Natural killer cell (primary cell): ENCODE data around the gene DRGX. TPM values are rescaled to one million over a fixed set of nuclear protein-coding genes. Genes with fewer than 3 reads are reported as not detected.

ENCODE experiments used
- ATAC-seq, 3 donors: fragments of 150-1000 bp in 2 of 3; fragments of 200-7000 bp in 1 of 3; cut with Tn5 transposase; 1 replicate in 1 of 3; 2 replicates in 2 of 3; pipeline ENCODE4 v1.10.0; 2021; ENCODE audit warnings: mild to moderate bottlenecking in 2 of 3, moderate library complexity in 2 of 3
- DNase-seq, 2 donors: peaks; one replicate each; pipeline versions ENCODE4 v3.0.0 to v3.0.0-alpha.2; 2013 to 2021; ENCODE audit warnings: mixed read lengths in 1 of 2
- H3K27ac ChIP-seq: one replicate; pipeline ENCODE4 v1.5.1; 2013; ENCODE audit warnings: mild to moderate bottlenecking, low read length
- H3K27me3 ChIP-seq: one replicate; pipeline ENCODE4 v1.6.1; 2013; ENCODE audit warnings: low read length; ENCODE audit not compliant: control insufficient read depth, insufficient read depth
- H3K36me3 ChIP-seq: one replicate; pipeline ENCODE4 v1.6.1; 2013; ENCODE audit warnings: low read length; ENCODE audit not compliant: control insufficient read depth, insufficient read depth
- H3K4me1 ChIP-seq: one replicate; pipeline ENCODE4 v1.6.1; 2013; ENCODE audit warnings: low read length; ENCODE audit not compliant: control insufficient read depth, insufficient read depth
- H3K4me3 ChIP-seq: one replicate; pipeline ENCODE4 v1.5.1; 2013; ENCODE audit warnings: low read length
- H3K9me3 ChIP-seq: one replicate; pipeline ENCODE4 v1.6.1; 2013; ENCODE audit warnings: low read length; ENCODE audit not compliant: control insufficient read depth, insufficient read depth
- H3K27ac Mint-ChIP-seq, 2 donors: one replicate each; pipeline ENCODE4 v1.8.0; 2022; ENCODE audit warnings: mild to moderate bottlenecking in 2 of 2, mixed read lengths in 2 of 2, moderate library complexity in 1 of 2
- H3K27me3 Mint-ChIP-seq, 2 donors: one replicate each; pipeline ENCODE4 v1.8.0; 2022; ENCODE audit warnings: low read depth in 2 of 2, mixed read lengths in 2 of 2
- H3K36me3 Mint-ChIP-seq: one replicate; pipeline ENCODE4 v1.8.0; 2022; ENCODE audit warnings: mixed read lengths
- H3K4me1 Mint-ChIP-seq, 2 donors: one replicate each; pipeline ENCODE4 v1.8.0; 2022; ENCODE audit warnings: mixed read lengths in 2 of 2
- H3K4me3 Mint-ChIP-seq: one replicate; pipeline ENCODE4 v1.8.0; 2022; ENCODE audit warnings: mild to moderate bottlenecking, moderate library complexity, mixed read lengths
- H3K9me3 Mint-ChIP-seq, 2 donors: one replicate each; pipeline ENCODE4 v1.8.0; 2022; ENCODE audit warnings: mixed read lengths in 2 of 2
- WGBS: methylation state at CpG from one replicate; pipeline ENCODE4 v1.1.7; 2013; ENCODE audit warnings: missing lambda C conversion rate; ENCODE audit not compliant: insufficient coverage; 5-methylcytosine and 5-hydroxymethylcytosine counted together
- intact Hi-C: fragments of 100-400 bp; cut with micrococcal nuclease; formaldehyde crosslinking; loops from one replicate; pipeline ENCODE4 v1.14.2; 2022
- total RNA-seq, 4 donors: library from RNA; stranded (reverse); fragments of 120-200 nt in 1 of 4; gene quantifications; one replicate each; pipeline versions ENCODE4 v1.2.3 to v1.2.4, GENCODE V29; 2013 to 2022
- TF ChIP-seq, protein P1 (sequence below): fragments of 200-600 bp; IDR thresholded peaks from one replicate; pipeline ENCODE4 v1.8.0; 2022; ENCODE audit warnings: antibody characterized with exemption

Gene DRGX
- total RNA-seq, 3 donors from 2014 or later (not counting 1 experiment from before 2014, with no cell fraction given): not detected

GRCh38 chr10:49398000-49398861, 2.3 kb upstream of the DRGX start:
- intact Hi-C loops: no loop called here
- no peaks in the 10 kb centered on the region for H3K36me3 Mint-ChIP-seq
- H3K4me3 Mint-ChIP-seq: peak overlapping the region; percentile 69
- Histone ChIP-seq H3K36me3 (no peaks in the 10 kb centered on the region), H3K27ac (no peak overlapping the region), H3K4me1 (peaks cover 24% of the 10 kb centered on the region), H3K4me3 (no peak overlapping the region), H3K27me3 (peaks cover 65% of the 10 kb centered on the region), H3K9me3 (peaks cover 6% of the 10 kb centered on the region)
- TF ChIP-seq, protein P1, sequence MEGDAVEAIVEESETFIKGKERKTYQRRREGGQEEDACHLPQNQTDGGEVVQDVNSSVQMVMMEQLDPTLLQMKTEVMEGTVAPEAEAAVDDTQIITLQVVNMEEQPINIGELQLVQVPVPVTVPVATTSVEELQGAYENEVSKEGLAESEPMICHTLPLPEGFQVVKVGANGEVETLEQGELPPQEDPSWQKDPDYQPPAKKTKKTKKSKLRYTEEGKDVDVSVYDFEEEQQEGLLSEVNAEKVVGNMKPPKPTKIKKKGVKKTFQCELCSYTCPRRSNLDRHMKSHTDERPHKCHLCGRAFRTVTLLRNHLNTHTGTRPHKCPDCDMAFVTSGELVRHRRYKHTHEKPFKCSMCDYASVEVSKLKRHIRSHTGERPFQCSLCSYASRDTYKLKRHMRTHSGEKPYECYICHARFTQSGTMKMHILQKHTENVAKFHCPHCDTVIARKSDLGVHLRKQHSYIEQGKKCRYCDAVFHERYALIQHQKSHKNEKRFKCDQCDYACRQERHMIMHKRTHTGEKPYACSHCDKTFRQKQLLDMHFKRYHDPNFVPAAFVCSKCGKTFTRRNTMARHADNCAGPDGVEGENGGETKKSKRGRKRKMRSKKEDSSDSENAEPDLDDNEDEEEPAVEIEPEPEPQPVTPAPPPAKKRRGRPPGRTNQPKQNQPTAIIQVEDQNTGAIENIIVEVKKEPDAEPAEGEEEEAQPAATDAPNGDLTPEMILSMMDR: no peak
- no peaks in the 10 kb centered on the region for H3K9me3 Mint-ChIP-seq
- DNase-seq (peak; percentile 64 to 68), ATAC-seq (peak; percentile 89 to 97 (median 96))
- H3K27me3 Mint-ChIP-seq: peaks cover 56 to 62% of the 10 kb centered on the region in 2 donors
- peaks cover 7 to 19% of the 10 kb centered on the region in 2 donors for H3K4me1 Mint-ChIP-seq
- 4% methylated on average over 70 of the region's 72 CpGs for WGBS
- H3K27ac Mint-ChIP-seq: no peak overlapping the region

DNA sequence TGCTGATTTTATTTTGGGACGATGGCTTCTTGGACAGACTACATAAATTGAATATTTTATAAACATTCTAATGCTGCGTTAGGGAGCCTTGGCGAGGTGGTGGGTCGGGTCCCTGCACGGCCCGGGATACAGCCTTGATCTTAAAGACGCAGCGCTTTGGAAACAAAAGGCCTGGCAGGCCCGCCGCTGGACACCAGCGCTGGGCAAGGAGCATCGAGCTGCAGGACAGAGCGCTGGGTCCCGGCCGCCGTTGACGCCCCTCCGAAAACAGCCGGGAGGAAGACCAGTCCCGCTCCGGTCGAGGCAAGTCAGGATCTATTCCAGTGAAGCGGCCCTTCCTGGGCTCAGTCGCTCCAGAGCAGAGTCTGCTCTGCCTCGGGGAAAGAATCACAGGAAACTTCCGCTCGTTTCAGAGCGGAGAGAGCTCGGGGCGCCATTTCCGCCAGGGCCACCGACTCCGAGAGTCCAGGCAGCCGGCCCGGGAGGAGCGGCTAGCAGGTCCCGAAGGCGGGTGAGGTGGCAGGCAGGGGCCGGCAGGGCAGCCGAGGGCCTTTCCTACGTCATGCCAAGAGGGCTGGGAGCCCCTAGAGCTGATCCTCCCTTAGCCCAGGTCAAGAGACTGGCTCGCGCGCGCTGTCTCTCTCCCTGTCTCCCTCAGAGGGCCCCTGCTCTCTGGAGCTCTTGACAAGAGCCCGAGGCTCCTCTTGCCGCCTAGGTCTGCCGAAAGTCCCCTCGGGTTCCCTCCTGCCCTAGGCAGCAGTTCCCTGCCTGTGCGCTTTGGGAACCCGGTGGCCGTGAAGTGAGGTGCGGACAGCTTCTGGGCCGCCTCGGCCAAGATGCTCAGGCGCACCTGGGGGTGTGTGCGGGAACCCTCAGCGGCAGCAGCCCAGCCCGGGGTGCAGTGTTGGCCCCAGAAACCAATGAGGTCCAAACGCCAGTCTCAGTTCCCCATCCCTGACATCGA, 1.4 kb upstream of the DRGX start:
- Histone ChIP-seq H3K36me3 (no peaks in the 10 kb centered on the region), H3K27me3 (peaks cover 67% of the 10 kb centered on the region), H3K4me1 (peaks cover 24% of the 10 kb centered on the region), H3K9me3 (peaks cover 6% of the 10 kb centered on the region), H3K4me3 (no peak overlapping the region), H3K27ac (no peak overlapping the region)
- DNase-seq: peak in 1 of 2 donors; percentile 6
- no peaks in the 10 kb centered on the region for H3K9me3 Mint-ChIP-seq
- intact Hi-C loops: no loop called here
- TF ChIP-seq, protein P1: no peak
- H3K4me3 Mint-ChIP-seq: peak overlapping the region; percentile 25
- peaks cover 7 to 19% of the 10 kb centered on the region in 2 donors for H3K4me1 Mint-ChIP-seq
- peak in 1 of 3 donors; percentile 4 for ATAC-seq
- H3K36me3 Mint-ChIP-seq: no peaks in the 10 kb centered on the region
- H3K27me3 Mint-ChIP-seq: peaks cover 55 to 62% of the 10 kb centered on the region in 2 donors
- H3K27ac Mint-ChIP-seq: no peak overlapping the region
- WGBS: 7% methylated on average over 60 of the region's 61 CpGs

DNA sequence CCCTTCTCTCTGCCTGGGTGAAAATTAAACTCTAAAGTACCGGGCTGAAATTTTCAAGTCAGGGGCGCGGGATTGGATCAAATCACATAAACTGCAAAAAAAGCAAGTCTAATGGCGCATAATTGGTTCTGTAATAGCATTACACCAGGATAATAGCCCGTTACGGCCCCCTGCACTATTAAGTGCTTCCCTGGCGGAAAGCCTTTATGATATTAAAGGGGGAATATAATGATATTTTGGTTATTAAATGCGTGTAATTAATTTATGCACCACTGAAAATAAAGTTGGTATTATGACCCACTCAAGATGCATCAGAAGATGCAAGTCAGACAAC, 744 bp upstream of the DRGX start:
- H3K27me3 ChIP-seq: peaks cover 74% of the 10 kb centered on the region
- intact Hi-C loops: no loop called here
- no peak overlapping the region for H3K27ac ChIP-seq
- no peak overlapping the region for H3K4me3 ChIP-seq
- Mint-ChIP-seq H3K9me3 (no peaks in the 10 kb centered on the region), H3K27ac (no peak overlapping the region), H3K36me3 (no peaks in the 10 kb centered on the region), H3K27me3 (peaks cover 55 to 62% of the 10 kb centered on the region in 2 donors), H3K4me1 (peaks cover 7 to 19% of the 10 kb centered on the region in 2 donors), H3K4me3 (no peak overlapping the region)
- no peaks in the 10 kb centered on the region for H3K36me3 ChIP-seq
- ATAC-seq (no peak), DNase-seq (no peak)
- TF ChIP-seq, protein P1: no peak
- peaks cover 24% of the 10 kb centered on the region for H3K4me1 ChIP-seq
- 20% methylated on average over 8 of the region's 8 CpGs for WGBS
- H3K9me3 ChIP-seq: peaks cover 6% of the 10 kb centered on the region
